ENCODE measurements around the gene CHST15. TPM values are rescaled to one million over a fixed set of nuclear protein-coding genes. Genes with fewer than 3 reads are reported as not detected.
A peak's percentile ranks its signal among the peaks of the same experiment; 100 is the strongest.

CHST15 gene
- total and polyA plus RNA-seq, 2 of the 8 experiments (the other 6 are each of a cell fraction or from before 2014, with no cell fraction given): 8.8 to 9.1 TPM

- Histone ChIP-seq H2AK5ac (ENCODE audit: low read depth, low read length) (no peak overlapping the region), H3K4me2 (ENCODE audit: insufficient read depth in 1 of 2, low read depth in 2 of 2, low read length in 2 of 2) (peak overlapping the region; percentile 82 to 99), H2BK5ac (ENCODE audit: low read depth, low read length) (no peak overlapping the region), H3K4me1 (replicated peaks in 1 of 4; ENCODE audit: control insufficient read depth in 3 of 4, insufficient read depth in 4 of 4, low read length in 3 of 4) (peaks cover 4 to 25% (median 12%) of the 10 kb centered on the region in 4 experiments), H3K23ac (ENCODE audit: insufficient read length) (no peak overlapping the region), H3K79me2 (ENCODE audit: control insufficient read depth in 1 of 2, insufficient read depth in 2 of 2, low read length in 2 of 2) (no peaks in the 10 kb centered on the region), H3K27ac (ENCODE audit: low read depth, low read length) (no peak overlapping the region), H2BK20ac (ENCODE audit: low read length) (no peak overlapping the region), H2BK120ac (replicated peaks; ENCODE audit: low read depth, low read length) (no peak overlapping the region), H4K91ac (replicated peaks; ENCODE audit: insufficient read length, low read length) (no peak overlapping the region), H3K56ac (replicated peaks; ENCODE audit: insufficient read length, low read depth, low read length) (no peak overlapping the region), H3K23me2 (ENCODE audit: low read depth, low read length) (peaks cover 19% of the 10 kb centered on the region; the same call in 1 of the 2 replicates), H4K8ac (ENCODE audit: extremely low read depth, insufficient read depth, low read length) (peak overlapping the region; percentile 57), H3K4ac (replicated peaks; ENCODE audit: insufficient read length, low read depth, low read length) (peak overlapping the region; percentile 35), H3K9me3 (ENCODE audit: insufficient read depth in 2 of 2, low read depth in 1 of 2, low read length in 1 of 2) (peaks cover 0 to 6% of the 10 kb centered on the region in 2 experiments; a peak in 2 of 4 replicates), H2BK12ac (ENCODE audit: low read depth, low read length) (no peak overlapping the region), H4K20me1 (replicated peaks in 1 of 2; ENCODE audit: control insufficient read depth in 1 of 2, insufficient read depth in 2 of 2, low read length in 2 of 2) (peaks cover 0 to 8% of the 10 kb centered on the region in 2 experiments), H2BK15ac (ENCODE audit: low read length) (0 out of 2 replicates have a peak overlapping the region, but pooled peaks have one; percentile 46), H3K9ac (replicated peaks in 1 of 4; ENCODE audit: extremely low read depth in 1 of 4, low read depth in 3 of 4, low read length in 3 of 4) (peak overlapping the region in 1 of 4 experiments; percentile 37; a peak in 1 of 7 replicates), H3K18ac (ENCODE audit: extremely low read depth, low read length) (no peak overlapping the region; the same call in 1 of the 2 replicates), H3K79me1 (ENCODE audit: low read depth, low read length) (no peaks in the 10 kb centered on the region), H2AFZ (ENCODE audit: low read length) (peak overlapping the region; percentile 66; the same call in 1 of the 2 replicates), H4K5ac (ENCODE audit: insufficient read length, low read depth, low read length) (no peak overlapping the region), H3K14ac (ENCODE audit: insufficient read length) (no peak overlapping the region), H3K4me3 (ENCODE audit: extremely low read depth in 1 of 4, insufficient read depth in 2 of 4, low read depth in 3 of 4, low read length in 4 of 4) (peak overlapping the region; percentile 44 to 66 (median 60)), H3K36me3 (ENCODE audit: control insufficient read depth in 2 of 4, insufficient read depth in 4 of 4, low read length in 3 of 4) (peaks cover 0 to 3% (median 0%) of the 10 kb centered on the region in 4 experiments; a peak in 1 of 8 replicates), H3K27me3 (replicated peaks in 1 of 4; ENCODE audit: control insufficient read depth in 3 of 4, extremely low read depth in 1 of 4, insufficient read depth in 3 of 4, low read length in 3 of 4) (peaks cover 3 to 32% (median 26%) of the 10 kb centered on the region in 4 experiments)
- 3% methylated on average over 56 of the region's 62 CpGs; no CpG with 5 or more reads in 1 of the 2 experiments for WGBS, 2 experiments (ENCODE audit: extremely low coverage in 1 of 2, insufficient coverage in 1 of 2, insufficient read length in 1 of 2, insufficient replicate concordance in 2 of 2, low coverage in 1 of 2, low lambda C conversion rate in 2 of 2, missing lambda C conversion rate in 1 of 2)
- POLR2A ChIA-PET (ENCODE audit: partially characterized antibody): no interaction called here
- no peak for FAIRE-seq
- CTCF ChIA-PET (ENCODE audit: partially characterized antibody): interaction anchor here (0.7 to 5.2 kb wide), 9 partner anchors 11 to 417 kb away, joined by 3 to 29 read pairs (median 4); no protein-coding TSS in a partner anchor
- DNase-seq (ENCODE audit: low read depth in 1 of 2, low spot score in 2 of 2): peak in 1 of 2 experiments; percentile 80
- no peak for TF ChIP-seq TEAD4 (IDR thresholded peaks at IDR 0.05; ENCODE audit: low read depth, low read length)
Observed at GRCh38 chr10:123972481-123973401, 120.7 kb downstream of the CHST15 start.
